ENCODE results near the gene CNFN.

GRCh38 chr19:42400404-42400803, 10.3 kb upstream of the CNFN start:
- TF ChIP-seq YY1 (IDR thresholded peaks at IDR 0.05; ENCODE audit: low read depth) = no peak
- TF ChIP-seq FOXM1 (IDR thresholded peaks at IDR 0.05; ENCODE audit: borderline replicate concordance, low read depth) = no peak
- no peak for TF ChIP-seq NFIC (IDR thresholded peaks at IDR 0.05)
- TF ChIP-seq EP300 (IDR thresholded peaks at IDR 0.05; ENCODE audit: borderline replicate concordance) = no peak
